Jurkat, Clone E6-1 (cell line): ENCODE results near the gene ANKS1B.
"Not testable (repeated sequence)": the region's sequence is repeated elsewhere in the genome, so short reads cannot be mapped to it uniquely, and the experiment has no call there.

Experiments
- DNase-seq: peaks from one replicate; pipeline ENCODE4 v3.0.0-alpha.2; 2011; ENCODE audit warnings: low read depth, low spot score
- H3K4me3 ChIP-seq: 2 replicates; pipeline ENCODE4 v1.5.1; 2011; ENCODE audit warnings: mild to moderate bottlenecking, low read length, control low read depth, moderate library complexity

The ANKS1B gene

DNA sequence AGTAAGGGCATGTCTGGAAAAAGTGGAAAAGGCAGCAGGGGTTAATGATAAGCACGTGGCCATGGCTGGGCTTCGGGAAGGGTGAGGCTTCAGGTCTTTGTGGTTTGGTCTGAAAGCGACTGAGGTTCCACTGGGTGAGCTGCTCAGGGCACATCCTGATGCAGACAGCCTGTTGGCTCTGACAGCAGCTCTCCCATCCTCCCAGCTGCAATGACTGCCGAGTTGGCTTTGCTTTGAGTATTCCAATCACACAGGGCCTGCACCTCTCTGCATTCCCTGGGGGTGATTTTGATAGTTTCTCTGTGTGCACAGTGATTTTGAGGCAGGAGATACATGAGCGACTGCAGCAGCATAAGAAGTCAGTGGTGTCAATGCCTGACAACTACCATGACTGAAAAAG, 948.9 kb downstream of the ANKS1B start:
- no peak overlapping the region for H3K4me3 ChIP-seq
- DNase-seq = no peak

DNA sequence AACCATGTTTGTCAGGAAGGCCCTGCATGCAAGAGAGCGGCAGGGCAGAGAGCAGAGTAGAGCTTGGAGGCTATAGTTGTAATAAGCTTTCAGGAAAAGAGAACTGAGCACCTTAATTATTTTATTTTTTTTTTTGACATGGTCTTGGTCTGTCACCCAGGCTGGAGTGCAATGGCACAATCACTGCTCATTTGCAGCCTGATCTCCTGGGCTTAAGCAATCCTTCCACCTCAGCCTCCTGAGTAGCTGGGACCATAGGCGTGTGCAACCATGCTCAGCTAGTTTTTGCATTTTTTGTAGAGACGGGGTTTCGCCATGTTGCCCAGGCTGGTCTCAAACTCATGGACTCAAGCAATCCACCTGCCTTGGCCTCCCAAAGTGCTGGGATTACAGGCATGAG, 950.5 kb downstream of the ANKS1B start:
- H3K4me3 ChIP-seq, DNase-seq: not testable (repeated sequence)

DNA sequence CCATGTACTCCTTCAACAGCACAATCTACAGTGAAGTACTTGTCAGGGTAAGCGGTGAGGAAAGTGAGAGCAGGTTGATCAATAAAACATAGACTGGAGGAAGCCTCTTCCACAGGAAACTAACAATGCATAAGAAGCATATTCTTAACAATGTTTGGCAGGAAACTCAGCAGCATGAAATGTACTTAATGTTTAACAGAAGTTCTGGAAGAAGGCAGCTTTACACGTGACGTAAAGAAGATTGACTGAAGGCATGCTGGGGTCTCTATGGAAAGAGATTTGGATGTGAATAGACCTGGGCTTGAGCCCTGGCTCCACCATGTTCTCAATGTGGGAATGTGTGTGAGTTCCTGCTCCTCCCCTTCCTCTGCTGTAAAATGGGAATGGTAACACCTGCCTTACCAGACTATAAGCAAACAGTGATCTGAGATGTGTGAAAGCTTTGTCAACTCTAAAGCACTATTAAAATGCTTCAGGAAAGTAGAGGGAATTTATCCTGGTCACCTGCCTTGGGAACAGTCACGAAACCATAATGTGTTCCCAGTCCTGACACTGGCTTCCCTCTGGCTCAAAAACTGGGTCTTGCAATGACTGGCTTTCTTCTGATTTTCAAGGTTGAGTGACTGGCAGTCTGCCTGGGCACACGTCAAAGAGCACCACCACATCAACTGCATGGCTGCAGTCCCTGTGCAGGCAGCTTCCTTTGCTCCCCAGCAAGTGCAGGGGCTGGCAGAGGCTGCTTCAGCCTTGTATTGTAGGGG, 955.0 kb downstream of the ANKS1B start:
- H3K4me3 ChIP-seq = no peak overlapping the region
- no peak for DNase-seq

DNA sequence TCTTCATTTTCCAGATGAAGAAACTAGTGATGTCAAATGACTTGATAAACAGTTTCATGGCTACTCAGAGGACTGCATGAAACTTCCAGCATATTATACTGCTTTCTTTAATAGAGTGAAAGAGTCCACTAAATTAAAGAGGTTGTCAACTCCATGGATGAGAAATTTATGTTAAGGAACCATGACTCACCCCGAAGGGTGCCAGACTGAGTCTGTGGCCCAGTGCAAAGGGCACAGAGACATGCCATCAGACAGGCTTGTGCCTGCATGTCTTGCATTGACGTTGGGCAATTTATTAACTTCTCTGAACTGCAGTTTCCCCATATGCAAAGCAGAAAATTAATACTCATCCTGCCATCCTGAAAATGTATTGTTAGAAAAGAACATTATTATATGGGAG, 957.3 kb downstream of the ANKS1B start:
- DNase-seq = no peak
- H3K4me3 ChIP-seq = no peak overlapping the region

DNA sequence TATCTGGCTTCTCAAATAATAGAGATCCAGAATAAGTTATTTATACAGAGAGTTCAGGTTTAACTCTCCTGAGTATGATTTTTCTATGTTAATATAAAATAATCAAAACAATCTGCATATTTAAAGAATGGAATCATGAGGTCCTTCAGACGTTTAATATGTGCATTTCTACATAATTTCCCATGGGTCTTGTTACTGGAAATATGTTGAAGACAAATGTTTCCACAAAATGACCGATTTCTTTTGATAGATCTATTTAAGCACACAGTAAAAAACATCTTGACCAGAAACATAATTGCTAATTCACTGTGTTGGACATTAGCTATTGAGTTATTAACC, 957.7 kb downstream of the ANKS1B start:
- no peak overlapping the region for H3K4me3 ChIP-seq
- DNase-seq = no peak

DNA sequence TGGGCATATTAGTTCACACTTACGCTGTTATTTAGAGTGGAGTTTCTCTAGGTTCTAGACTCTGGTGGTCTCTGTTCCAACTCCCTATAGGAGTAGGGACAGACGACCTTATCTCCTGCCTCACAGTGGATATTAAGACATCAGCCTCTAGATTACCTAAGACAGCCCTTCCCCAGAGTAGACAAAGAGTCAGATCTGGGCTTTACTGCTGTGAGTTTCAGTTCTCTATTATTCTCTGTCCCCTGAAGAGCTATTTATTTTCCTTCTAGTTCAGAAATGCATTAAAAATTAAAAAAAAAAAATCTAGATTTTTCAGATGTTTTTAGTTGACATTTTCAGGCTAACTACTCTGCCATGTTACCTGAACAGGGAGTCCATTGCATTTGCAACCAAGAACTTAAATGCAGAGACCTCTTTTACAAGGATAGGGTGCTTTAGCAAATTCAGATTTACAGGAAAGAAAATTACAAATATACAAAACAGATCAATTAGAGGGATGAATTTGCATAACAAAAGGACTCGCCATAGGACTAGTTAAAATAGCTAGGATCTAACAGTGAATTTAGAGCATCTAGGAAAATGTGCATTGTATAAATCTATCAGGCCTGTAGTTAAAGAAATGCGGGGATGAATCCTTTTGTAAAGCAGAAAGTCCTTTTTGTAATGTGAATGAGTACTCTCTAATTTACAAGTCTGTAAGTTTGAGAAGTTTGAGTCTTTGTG, 958.2 kb downstream of the ANKS1B start:
- no peak overlapping the region for H3K4me3 ChIP-seq
- no peak for DNase-seq

DNA sequence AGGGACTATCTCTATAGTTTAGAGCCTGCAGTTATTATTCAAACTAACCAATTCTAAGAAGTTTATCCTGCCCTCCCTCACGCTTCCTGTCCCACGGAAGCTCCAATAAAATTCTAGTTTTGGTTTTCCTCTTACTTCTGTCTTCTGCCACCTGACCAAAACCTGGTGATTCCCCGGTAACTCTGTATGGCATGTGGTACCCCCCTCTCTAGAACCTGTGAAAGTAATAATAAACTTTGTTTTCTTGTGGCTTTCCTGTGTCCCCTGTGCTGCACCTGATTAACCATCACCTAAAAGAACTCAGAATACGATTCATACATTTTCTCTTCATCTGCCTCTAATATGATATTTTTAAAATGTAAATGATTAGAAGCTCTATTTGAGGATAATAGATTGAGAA, 959.9 kb downstream of the ANKS1B start:
- no peak for DNase-seq
- H3K4me3 ChIP-seq = no peak overlapping the region

DNA sequence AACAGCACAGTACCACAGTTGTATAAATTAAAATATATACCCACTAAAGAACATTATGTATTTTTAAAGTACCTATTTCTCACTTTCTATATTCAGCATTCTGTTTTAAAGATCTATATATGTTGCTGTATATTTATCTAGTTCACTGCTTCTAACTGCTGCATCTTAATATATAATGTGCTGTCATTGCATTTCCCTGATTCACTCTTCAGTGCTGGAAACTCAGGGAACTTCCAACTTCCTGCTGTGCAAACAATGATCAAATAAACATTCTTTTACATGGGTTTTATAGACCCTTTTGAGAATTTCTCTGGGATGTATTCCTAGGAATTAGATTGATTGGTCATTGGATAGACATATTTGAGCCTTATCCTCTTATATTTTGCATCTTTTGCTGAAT, 960.5 kb downstream of the ANKS1B start:
- DNase-seq = no peak
- H3K4me3 ChIP-seq = no peak overlapping the region

DNA sequence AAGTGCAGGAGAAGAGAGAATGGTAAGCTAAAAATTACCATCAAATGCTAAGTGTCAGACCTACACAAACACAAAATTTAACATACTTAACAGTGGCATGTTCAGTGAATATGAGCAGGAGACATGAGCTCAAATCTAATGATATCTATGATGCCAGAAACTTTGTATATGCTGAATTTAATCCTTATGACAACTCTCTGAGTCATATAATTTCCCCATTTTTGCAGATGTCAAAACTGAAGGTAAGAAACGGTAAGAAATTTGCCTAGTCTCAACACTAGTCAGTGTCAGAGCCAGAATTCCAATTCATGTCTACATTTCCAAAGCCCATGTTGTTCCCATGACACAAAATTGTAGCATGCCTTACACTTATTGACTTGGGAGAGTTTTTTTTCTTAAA, 963.9 kb downstream of the ANKS1B start:
- H3K4me3 ChIP-seq = no peak overlapping the region
- no peak for DNase-seq

DNA sequence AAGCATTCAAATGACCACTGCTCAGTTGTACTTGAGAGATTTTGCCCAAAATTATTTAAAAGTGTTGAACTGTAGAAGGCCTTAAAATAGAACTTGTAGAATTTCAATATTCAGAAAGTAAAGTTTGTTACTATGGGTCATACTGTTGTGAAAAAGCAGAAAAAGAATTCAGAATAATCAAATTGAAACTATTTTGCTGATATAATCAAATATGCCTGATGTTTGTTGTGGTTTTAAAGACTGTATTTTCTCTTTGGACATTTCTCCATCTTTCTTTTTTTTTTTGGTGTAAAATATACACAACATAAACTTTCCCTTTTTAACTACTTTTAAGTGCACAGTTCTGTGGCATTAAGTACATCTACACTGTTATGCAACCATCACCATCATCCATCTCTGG, 964.9 kb downstream of the ANKS1B start:
- H3K4me3 ChIP-seq = no peak overlapping the region
- no peak for DNase-seq

DNA sequence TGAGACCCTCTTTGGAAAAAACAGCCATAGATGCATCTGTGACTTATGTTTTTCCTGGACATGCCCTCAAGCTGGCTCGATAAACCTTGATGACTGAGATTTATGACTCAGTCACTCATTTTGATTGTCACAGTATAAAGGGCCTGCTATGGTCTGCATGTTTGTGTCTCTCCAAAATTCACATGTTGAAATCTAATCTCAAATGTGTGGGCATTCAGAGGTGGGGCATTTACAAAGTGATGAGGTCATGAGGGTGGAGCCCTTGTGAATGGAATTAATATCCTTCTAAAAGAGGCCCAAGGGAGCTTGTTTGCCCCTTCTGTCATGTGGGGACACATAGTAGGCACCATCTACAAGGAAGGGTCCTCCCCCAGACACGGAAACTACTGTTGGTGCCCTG, 966.8 kb downstream of the ANKS1B start:
- H3K4me3 ChIP-seq = no peak overlapping the region
- no peak for DNase-seq

DNA sequence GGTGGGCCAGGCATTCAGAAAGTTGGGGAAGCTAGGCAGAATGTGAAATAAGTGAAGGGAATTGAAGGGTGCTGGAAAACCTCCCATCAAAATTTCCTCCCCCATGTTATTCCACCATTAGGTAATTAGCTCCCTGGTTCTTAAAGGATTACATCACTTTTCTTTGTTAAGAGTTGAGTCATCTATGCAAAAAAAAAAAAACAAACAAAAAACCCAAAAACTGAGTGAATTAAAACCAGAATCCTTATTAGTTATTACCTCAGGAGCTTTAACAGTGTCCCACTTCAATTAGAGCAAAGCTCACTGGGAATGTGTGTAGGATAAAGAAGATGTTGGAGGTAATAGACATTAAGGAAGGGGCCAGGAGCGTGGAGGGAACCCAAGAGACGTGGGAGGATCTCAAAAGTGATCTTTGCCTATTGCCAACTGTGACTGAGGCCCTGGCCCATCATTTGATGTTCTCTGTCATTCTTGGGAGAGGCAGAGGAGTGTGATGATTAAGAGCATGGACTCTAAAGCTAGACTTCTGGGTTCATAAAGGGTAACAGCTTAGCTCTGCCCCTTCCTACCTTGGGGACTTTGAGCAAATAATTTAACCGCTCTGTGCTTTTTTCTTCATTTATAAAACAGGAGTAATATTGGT, 975.0 kb downstream of the ANKS1B start:
- no peak overlapping the region for H3K4me3 ChIP-seq
- DNase-seq = no peak

DNA sequence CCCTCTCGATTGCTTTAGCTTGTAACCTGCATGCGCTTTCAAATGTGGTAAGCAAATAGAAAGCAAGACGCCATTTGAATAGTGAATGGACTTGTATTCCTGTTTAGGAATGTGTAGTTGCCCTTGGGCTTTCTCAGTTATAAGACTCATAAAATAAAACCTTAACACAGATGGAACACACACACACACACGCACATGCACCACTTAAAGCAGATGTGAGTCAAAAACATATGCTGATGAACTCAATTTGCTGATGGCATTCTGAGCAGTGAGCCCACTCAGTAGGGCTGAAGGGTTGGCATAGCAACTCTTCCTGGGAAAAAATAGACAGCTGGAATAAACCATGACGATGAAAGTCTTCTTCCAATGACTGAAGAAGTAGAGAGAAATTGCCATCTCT, 979.1 kb downstream of the ANKS1B start:
- DNase-seq = no peak

DNA sequence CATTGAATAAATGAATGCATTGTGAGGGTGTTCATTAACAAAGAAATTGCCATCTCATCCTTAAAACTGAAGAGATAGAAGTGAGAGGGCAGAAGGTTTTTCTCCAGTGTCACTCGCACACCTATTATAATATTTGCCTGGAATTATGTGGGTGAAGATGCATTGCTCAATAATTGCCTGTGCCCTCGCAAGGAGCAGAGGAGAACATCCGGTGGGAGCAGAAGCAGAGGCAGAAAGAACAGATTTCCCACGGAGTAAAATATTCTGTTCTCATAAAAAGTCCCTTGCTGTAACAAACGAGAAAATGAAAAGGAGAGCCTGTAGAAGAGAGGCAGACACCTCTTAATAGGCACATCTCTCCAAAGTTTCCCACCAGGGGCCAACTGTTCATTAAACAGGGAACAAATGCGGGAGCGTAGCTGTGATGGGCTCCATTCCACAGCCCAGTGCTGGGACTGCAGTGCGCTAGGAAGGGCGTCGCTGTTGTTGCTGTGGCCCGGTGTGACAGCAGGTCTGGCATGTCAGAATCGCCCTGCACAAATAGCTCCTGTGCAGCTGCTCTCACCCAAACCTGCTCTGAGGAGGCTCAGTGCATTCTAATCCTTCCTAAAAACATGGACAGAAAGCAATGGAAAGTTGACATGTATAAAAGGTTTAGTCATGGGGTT, 979.8 kb downstream of the ANKS1B start:
- DNase-seq = no peak

More for the DNA sequence above, 979.1 kb downstream of the ANKS1B start:
- H3K4me3 ChIP-seq = no peak overlapping the region

DNA sequence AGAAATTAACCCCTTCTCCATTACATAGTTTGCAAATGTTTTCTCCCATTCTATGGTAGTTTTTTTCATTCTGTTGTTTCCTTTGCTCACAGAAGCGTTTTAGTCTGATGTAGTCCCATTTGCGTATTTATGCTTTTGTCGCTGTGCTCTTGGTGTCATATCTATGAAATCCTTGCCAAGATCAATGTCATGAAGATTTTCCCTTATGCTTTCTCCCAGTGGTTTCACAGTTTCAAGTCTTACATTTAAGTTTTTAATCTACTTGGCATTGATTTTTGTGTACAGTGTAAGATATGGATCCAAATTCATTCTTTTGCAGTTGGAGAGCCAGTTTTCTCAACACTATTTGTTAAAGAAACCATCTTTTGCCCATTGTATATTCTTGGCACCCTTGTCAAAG, 982.0 kb downstream of the ANKS1B start:
- no peak for DNase-seq
- no peak overlapping the region for H3K4me3 ChIP-seq

More for the DNA sequence above, 979.8 kb downstream of the ANKS1B start:
- no peak overlapping the region for H3K4me3 ChIP-seq

DNA sequence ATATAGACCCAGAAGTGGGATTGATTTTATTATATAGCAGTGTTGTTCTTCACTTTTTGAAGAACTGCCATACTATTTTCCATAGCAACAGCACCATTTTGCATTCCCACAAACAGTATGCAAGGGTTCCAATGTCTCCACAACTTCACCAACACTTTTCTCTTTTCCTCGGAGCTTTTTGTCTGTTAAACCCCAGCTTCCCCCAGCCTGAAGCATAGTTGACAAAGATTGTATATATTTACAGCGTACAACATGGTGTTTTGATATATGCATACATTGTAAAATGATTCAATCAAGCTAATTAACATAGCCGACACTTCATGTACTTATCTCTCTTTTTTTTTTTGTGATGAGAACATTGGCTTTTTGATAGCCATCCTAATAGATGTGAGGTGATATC, 982.6 kb downstream of the ANKS1B start:
- no peak for DNase-seq
- no peak overlapping the region for H3K4me3 ChIP-seq

DNA sequence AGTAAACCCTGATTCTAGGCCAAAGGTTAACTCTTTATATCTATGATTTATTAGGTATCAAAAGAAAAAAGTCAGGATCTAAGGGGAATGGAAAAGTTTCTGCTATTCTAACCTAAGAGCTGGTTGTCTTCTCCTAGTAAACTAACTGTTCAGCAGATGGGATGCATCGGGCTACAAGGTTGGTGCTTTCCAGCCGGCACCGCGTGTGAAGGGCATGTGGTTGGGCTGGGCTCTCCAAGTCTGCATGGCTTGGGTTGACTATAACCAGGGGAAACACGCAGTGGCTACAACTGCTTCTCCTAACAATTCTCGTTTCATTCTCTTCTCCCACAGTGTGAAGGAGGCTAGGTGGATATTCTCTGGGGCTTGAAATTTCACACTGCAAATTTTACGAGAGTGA, 985.2 kb downstream of the ANKS1B start:
- DNase-seq = no peak
- no peak overlapping the region for H3K4me3 ChIP-seq

DNA sequence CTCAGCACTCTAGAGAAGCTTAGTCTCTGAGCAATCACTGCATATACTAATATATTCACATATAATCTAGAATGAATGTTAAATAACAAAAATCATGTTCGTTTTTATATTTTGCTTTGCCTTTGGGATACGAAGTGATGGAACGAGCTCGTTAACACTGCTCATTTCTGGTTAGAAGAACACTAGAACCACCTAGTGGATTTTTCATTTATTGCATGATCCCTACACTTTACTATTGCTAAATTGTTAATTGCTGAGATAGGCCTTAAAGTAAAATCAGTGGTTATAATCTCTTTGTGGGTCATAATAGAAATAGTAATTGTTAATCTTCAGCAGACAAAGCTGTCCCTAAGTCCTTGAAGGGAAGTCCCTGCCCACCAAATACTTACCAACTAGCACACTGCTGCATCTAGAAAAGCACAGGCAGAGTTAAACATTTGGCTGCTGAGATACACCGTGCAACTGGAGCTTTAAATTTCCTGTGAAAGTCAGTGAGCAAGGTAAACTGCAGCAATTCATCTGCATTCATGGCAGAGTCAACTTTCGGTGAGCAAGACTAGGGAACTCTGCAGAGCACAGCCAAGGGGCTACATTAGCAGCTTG, 985.9 kb downstream of the ANKS1B start:
- peak; percentile 28 for DNase-seq
- H3K4me3 ChIP-seq = no peak overlapping the region

DNA sequence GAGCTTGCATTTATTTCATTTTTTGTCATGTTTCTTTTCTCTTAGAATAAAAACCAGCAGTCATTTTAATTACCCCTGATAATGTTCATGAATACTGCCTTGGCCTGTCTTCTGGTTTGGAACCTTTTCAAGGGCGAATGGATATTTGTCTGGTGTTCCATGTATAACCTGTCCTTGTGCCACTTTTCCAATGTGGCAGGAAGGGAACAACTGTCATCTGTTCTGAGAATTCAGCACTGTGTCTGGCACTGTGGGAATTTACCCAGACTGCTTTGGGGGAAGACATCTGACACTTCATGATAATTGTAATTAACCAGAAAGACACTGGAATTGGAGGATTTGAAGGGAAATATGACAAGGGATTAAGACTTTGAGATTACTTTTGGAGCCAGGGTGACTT, 986.8 kb downstream of the ANKS1B start:
- H3K4me3 ChIP-seq = no peak overlapping the region
- no peak for DNase-seq

DNA sequence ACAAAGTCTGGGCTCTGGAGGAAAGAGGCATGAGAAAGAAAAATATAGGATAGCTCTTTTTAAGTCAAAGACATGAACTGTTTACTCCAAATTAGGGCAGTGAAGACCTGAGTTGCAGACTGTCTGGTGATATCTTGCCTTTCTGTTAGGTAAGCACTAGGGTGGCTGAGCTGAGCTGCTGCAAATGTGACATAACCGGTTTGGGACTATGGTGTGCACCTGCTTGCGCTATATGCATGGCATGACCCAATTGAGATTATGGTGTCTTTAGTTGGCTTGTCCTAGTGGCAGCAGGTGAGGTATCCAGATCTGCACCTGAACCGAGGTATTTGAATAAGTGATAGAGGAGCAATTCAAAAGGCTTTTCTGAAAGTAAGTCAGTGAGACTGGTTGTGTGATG, 994.1 kb downstream of the ANKS1B start:
- no peak overlapping the region for H3K4me3 ChIP-seq
- no peak for DNase-seq
